Muscle of leg (tissue), 16 donors: ENCODE measurements around the gene ITIH5. TPM values are rescaled to one million over a fixed set of nuclear protein-coding genes. Genes with fewer than 3 reads are reported as not detected.
"Not testable (repeated sequence)": the region's sequence is repeated elsewhere in the genome, so short reads cannot be mapped to it uniquely, and the experiment has no call there.

Experiments used
- DNase-seq: peaks from one replicate; pipeline ENCODE4 v3.0.0; 2013
- H3K27ac ChIP-seq: one replicate; pipeline ENCODE4 v1.5.1; 2013; ENCODE audit warnings: mild to moderate bottlenecking, low read length, control low read depth
- H3K27me3 ChIP-seq: one replicate; pipeline ENCODE4 v1.6.1; 2013; ENCODE audit warnings: low read length; ENCODE audit not compliant: control insufficient read depth, insufficient read depth
- H3K36me3 ChIP-seq: one replicate; pipeline ENCODE4 v1.6.1; 2013; ENCODE audit warnings: low read length; ENCODE audit not compliant: control insufficient read depth, insufficient read depth
- H3K4me1 ChIP-seq: one replicate; pipeline ENCODE4 v1.6.1; 2013; ENCODE audit warnings: low read length; ENCODE audit not compliant: control insufficient read depth, insufficient read depth
- H3K4me3 ChIP-seq: one replicate; pipeline ENCODE4 v1.5.1; 2013; ENCODE audit warnings: low read length, control low read depth
- H3K9me3 ChIP-seq: replicated peaks from 2 replicates; pipeline ENCODE4 v1.6.1; 2013; ENCODE audit warnings: low read depth, low read length; ENCODE audit not compliant: control insufficient read depth
- WGBS: methylation state at CpG from one replicate; pipeline ENCODE4 v1.1.5; 2013; ENCODE audit warnings: missing lambda C conversion rate; ENCODE audit not compliant: insufficient coverage; 5-methylcytosine and 5-hydroxymethylcytosine counted together
- long read RNA-seq, 11 donors: transcript quantifications; one replicate each; lab custom pipeline, GENCODE V29; 2026
- polyA plus RNA-seq, 8 donors: library from polyadenylated mRNA; unstranded; fragments of 120-200 nt; gene quantifications; one replicate each; pipeline versions ENCODE4 v1.2.1 to v1.2.3, GENCODE V29; 2013; ENCODE audit warnings: inconsistent platforms in 1 of 8, low replicate concordance in 1 of 8; ENCODE audit not compliant: insufficient read length in 8 of 8, insufficient read depth in 1 of 8
- total RNA-seq: library from RNA; stranded (reverse); fragments of 120-200 nt; gene quantifications from one replicate; pipeline ENCODE4 v1.2.4, GENCODE V29; 2013

The ITIH5 gene
- total RNA-seq (34.2 TPM), polyA plus RNA-seq (10 to 100 TPM; 38.7 to 60.2 (median 49.8) TPM)
- long read RNA-seq, donor 1, full-length matches to known transcripts: 2 of 2 reads
- long read RNA-seq, donor 1, partial matches to known transcripts: 0 of 2 reads
- long read RNA-seq, donor 1, other reads (novel, unspliced or antisense): 0 of 2 reads
- long read RNA-seq, donor 2: 0 reads
- long read RNA-seq, donor 3, full-length matches to known transcripts: 4 of 4 reads
- long read RNA-seq, donor 3, partial matches to known transcripts: 0 of 4 reads
- long read RNA-seq, donor 3, other reads (novel, unspliced or antisense): 0 of 4 reads
- long read RNA-seq, donor 4, full-length matches to known transcripts: 3 of 9 reads
- long read RNA-seq, donor 4, partial matches to known transcripts: 6 of 9 reads
- long read RNA-seq, donor 4, other reads (novel, unspliced or antisense): 0 of 9 reads
- long read RNA-seq, donor 5, full-length matches to known transcripts: 12 of 37 reads
- long read RNA-seq, donor 5, partial matches to known transcripts: 25 of 37 reads
- long read RNA-seq, donor 5, other reads (novel, unspliced or antisense): 0 of 37 reads
- long read RNA-seq, donor 6, full-length matches to known transcripts: 3 of 19 reads
- long read RNA-seq, donor 6, partial matches to known transcripts: 16 of 19 reads
- long read RNA-seq, donor 6, other reads (novel, unspliced or antisense): 0 of 19 reads
- long read RNA-seq, donor 7, full-length matches to known transcripts: 4 of 16 reads
- long read RNA-seq, donor 7, partial matches to known transcripts: 12 of 16 reads
- long read RNA-seq, donor 7, other reads (novel, unspliced or antisense): 0 of 16 reads
- long read RNA-seq, donor 8: 0 reads
- long read RNA-seq, donor 9, full-length matches to known transcripts: 2 of 28 reads
- long read RNA-seq, donor 9, partial matches to known transcripts: 26 of 28 reads
- long read RNA-seq, donor 9, other reads (novel, unspliced or antisense): 0 of 28 reads
- long read RNA-seq, donor 10, full-length matches to known transcripts: 3 of 49 reads
- long read RNA-seq, donor 10, partial matches to known transcripts: 46 of 49 reads
- long read RNA-seq, donor 10, other reads (novel, unspliced or antisense): 0 of 49 reads
- long read RNA-seq, donor 11, full-length matches to known transcripts: 5 of 21 reads
- long read RNA-seq, donor 11, partial matches to known transcripts: 16 of 21 reads
- long read RNA-seq, donor 11, other reads (novel, unspliced or antisense): 0 of 21 reads

DNA sequence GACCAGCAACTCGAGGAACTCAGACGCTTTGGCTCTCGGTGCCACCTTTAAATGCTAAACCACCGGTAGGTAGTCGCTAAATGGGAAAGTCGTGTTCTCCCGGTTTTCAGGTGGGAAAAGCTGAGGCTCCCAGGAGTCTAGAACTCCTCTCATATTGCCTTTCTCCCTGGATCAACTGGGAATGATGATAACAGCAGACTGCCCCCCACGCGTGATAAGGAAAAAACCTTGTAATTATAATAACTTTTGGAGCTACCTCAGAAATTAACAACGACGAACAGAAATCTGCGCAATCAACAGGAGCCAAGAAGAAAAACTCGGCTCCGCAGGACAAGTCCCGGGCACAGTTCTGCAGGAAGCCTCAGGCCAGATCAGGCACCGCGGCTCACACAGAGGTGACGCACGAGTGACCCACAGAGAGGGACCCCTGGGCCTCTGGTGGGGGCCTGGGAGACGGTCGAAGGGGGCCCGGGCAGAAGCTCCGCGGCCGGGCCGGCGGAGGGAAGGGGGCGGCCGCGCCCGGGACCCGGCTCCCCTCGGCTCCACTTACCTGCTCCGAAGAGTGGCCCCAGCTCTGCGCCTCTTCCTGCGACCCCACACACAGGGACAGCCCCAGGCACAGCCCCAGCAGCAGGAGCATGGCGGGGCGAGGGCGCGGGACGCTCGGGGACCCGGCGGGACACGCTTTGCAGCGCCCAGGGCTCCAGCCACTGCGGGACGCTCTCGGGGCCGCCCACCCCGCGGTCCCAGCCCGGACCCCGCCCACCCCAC, at the start of gene ITIH5:
ITIH5 (minus strand) TSS at position 714 of the 771 bp plus-strand sequence; CDS start at position 640, 74 bp downstream.
- H3K36me3 ChIP-seq: no peaks in the 10 kb centered on the region
- peak; percentile 31 for DNase-seq
- peak within 1 kb of the TSS; percentile 65 for H3K4me3 ChIP-seq
- H3K4me1 ChIP-seq: peaks cover 20% of the 10 kb centered on the region
- peak within 1 kb of the TSS; percentile 57 for H3K27ac ChIP-seq
- H3K27me3 ChIP-seq: peaks cover 13% of the 10 kb centered on the region
- H3K9me3 ChIP-seq: no peaks in the 10 kb centered on the region
- under 1% methylated on average over 22 of the region's 54 CpGs for WGBS

- Histone ChIP-seq H3K9me3 (no peaks in the 10 kb centered on the region), H3K36me3 (no peaks in the 10 kb centered on the region), H3K27ac (no peak overlapping the region), H3K4me1 (no peaks in the 10 kb centered on the region), H3K4me3 (no peak overlapping the region), H3K27me3 (peaks cover 3% of the 10 kb centered on the region)
- WGBS: 85% methylated on average over 4 of the region's 7 CpGs
- no peak for DNase-seq
Measured at GRCh38 chr10:7715515-7715914, 48.7 kb upstream of the ITIH5 start.

DNA sequence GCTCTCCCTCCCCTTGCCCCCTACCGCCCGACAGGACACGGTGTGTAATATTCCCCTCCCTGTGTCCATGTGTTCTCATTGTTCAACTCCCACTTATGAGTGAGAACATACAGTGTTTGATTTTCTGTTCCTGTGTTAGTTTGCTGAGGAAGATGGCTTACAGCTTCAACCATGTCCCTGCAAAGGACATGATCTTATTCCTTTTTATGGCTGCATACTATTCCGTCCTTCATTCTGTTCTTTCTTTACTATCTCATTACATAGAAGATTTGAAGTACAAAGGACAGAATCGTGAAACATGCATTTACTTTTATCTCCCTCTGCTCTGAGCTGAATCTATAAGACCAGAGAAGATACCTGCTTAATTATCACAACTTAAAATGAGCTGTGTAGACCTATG, 44.3 kb upstream of the ITIH5 start:
- 100% methylated on average over 2 of the region's 5 CpGs for WGBS
- not testable (repeated sequence) for DNase-seq

GRCh38 chr10:7710446-7710845, 43.7 kb upstream of the ITIH5 start:
- Histone ChIP-seq H3K4me1 (no peaks in the 10 kb centered on the region), H3K27ac (no peak overlapping the region), H3K4me3 (no peak overlapping the region), H3K9me3 (no peaks in the 10 kb centered on the region), H3K27me3 (peaks cover 3% of the 10 kb centered on the region), H3K36me3 (no peaks in the 10 kb centered on the region)
- DNase-seq: no peak
- WGBS: 60% methylated on average over 1 of the region's 1 CpG

More for the DNA sequence above, 44.3 kb upstream of the ITIH5 start:
- H3K27me3 ChIP-seq, H3K4me3 ChIP-seq, H3K9me3 ChIP-seq, H3K27ac ChIP-seq, H3K36me3 ChIP-seq, H3K4me1 ChIP-seq: not testable (repeated sequence)

GRCh38 chr10:7708832-7709231, 42.1 kb upstream of the ITIH5 start:
- no CpG with 5 or more reads among the region's 4 CpGs for WGBS

DNA sequence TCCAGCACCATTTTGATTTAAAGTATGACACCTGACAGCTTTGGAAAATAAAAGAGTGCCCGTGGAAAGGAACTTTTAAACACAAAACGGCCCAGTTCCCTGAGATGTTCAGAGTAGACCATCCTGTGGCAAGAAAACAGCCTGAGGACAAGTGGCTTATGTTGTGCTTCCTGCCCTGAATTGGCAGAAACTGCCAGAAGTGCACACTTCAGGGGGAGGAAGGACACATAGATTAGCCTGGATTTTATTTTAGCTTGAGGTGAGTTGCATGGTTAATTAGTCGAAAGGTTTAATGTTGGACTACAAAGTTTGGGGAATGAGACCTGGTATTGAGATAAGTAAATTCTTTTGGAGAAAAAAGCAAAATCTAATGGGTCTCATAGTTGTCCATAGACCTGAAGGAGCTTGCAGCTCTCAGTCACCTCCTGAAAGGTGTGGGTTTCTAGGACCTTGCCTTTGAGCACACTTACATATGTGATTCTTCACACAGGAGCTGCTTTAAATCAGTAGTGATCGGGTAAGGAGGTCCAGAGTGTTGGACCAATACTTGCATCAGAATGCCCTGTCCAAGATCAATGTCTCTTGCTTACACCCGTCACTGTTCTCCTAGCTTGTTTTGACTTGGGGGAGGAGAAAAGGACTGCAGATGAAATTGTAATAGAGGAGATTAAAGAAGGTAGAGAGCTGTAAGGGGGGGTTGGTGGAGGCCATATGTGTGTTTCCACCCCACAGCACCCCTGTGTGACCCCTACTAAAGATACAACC, 41.3 kb upstream of the ITIH5 start:
- Histone ChIP-seq H3K27me3 (peaks cover 3% of the 10 kb centered on the region), H3K9me3 (no peaks in the 10 kb centered on the region), H3K36me3 (no peaks in the 10 kb centered on the region), H3K4me3 (no peak overlapping the region), H3K4me1 (no peaks in the 10 kb centered on the region), H3K27ac (no peak overlapping the region)
- no peak for DNase-seq
- WGBS: 85% methylated on average over 3 of the region's 5 CpGs

More at GRCh38 chr10:7708832-7709231, 42.1 kb upstream of the ITIH5 start:
- Histone ChIP-seq H3K27ac (no peak overlapping the region), H3K27me3 (peaks cover 3% of the 10 kb centered on the region), H3K4me1 (no peaks in the 10 kb centered on the region), H3K36me3 (no peaks in the 10 kb centered on the region), H3K4me3 (no peak overlapping the region), H3K9me3 (no peaks in the 10 kb centered on the region)
- no peak for DNase-seq

GRCh38 chr10:7707102-7707501, 40.3 kb upstream of the ITIH5 start:
- H3K4me1 ChIP-seq: no peaks in the 10 kb centered on the region
- no peak for DNase-seq
- no peak overlapping the region for H3K4me3 ChIP-seq
- no peaks in the 10 kb centered on the region for H3K9me3 ChIP-seq
- peaks cover 3% of the 10 kb centered on the region for H3K27me3 ChIP-seq
- H3K36me3 ChIP-seq: no peaks in the 10 kb centered on the region
- WGBS: no CpG with 5 or more reads among the region's 4 CpGs
- no peak overlapping the region for H3K27ac ChIP-seq

DNA sequence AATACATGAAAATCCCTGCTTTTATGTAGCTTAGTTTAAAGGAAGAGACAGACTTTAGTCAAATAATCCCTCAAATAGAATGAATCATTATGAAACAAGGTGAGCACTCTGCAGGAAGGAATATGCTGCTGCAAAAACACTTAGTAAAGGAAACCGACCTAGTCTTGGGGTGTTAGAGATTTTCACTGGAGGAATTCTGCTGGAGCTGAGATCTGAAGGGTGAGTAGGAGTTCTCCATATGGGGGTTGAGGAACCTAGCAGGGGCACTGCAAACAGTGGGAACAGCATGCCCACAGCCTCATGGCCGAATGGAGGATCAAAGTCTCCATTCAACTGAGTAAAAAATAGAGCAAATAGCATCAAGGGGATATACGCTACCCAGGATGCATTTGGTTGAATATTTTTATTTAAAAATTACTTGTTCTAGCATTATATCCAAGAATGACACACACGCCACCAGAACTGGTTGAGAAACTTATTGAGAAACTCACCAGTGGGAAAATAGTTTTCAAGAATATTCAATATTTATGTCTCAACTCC, 39.8 kb upstream of the ITIH5 start:
- Histone ChIP-seq H3K27me3 (peaks cover 3% of the 10 kb centered on the region), H3K9me3 (no peaks in the 10 kb centered on the region)
- 17% methylated on average over 1 of the region's 4 CpGs for WGBS

More for the DNA sequence above, 39.8 kb upstream of the ITIH5 start:
- H3K4me1 ChIP-seq: no peaks in the 10 kb centered on the region
- no peak overlapping the region for H3K4me3 ChIP-seq
- no peak for DNase-seq
- no peaks in the 10 kb centered on the region for H3K36me3 ChIP-seq
- no peak overlapping the region for H3K27ac ChIP-seq
